GM19395 (cell line): ENCODE data around the gene DENND6B.

ENCODE experiments used
- ATAC-seq: cut with Tn5 transposase; IDR thresholded peaks from one replicate; pipeline ENCODE4 v1.9.1; 2021; ENCODE audit warnings: mild to moderate bottlenecking, moderate library complexity; ENCODE audit not compliant: unreplicated experiment

Gene DENND6B

GRCh38 chr22:50316114-50317065 lies 10.4 kb downstream of the DENND6B start:
- no peak for ATAC-seq

- no peak for ATAC-seq
These were observed 11.3 kb downstream of the DENND6B start for GRCh38 chr22:50315289-50316113.

GRCh38 chr22:50314455-50315288 lies 12.1 kb downstream of the DENND6B start:
- ATAC-seq = peak; percentile 82

GRCh38 chr22:50314081-50314454 lies 12.7 kb downstream of the DENND6B start:
- no peak for ATAC-seq

GRCh38 chr22:50313600-50313999 lies 13.2 kb downstream of the DENND6B start:
- no peak for ATAC-seq

- no peak for ATAC-seq
These were observed 13.8 kb downstream of the DENND6B start for GRCh38 chr22:50313021-50313420.

GRCh38 chr22:50312371-50312770 lies 14.4 kb downstream of the DENND6B start:
- no peak for ATAC-seq

- no peak for ATAC-seq
These were observed 15.0 kb downstream of the DENND6B start for GRCh38 chr22:50311606-50312351.

GRCh38 chr22:50310949-50311444 lies 15.8 kb downstream of the DENND6B start:
- no peak for ATAC-seq

- no peak for ATAC-seq
These were observed 16.6 kb downstream of the DENND6B start for GRCh38 chr22:50310031-50310722.

- no peak for ATAC-seq
These were observed 17.2 kb downstream of the DENND6B start for GRCh38 chr22:50309601-50309991.

GRCh38 chr22:50308986-50309600 lies 17.7 kb downstream of the DENND6B start:
- no peak for ATAC-seq

- ATAC-seq = no peak
These were observed 18.2 kb downstream of the DENND6B start for GRCh38 chr22:50308597-50308935.

- ATAC-seq = no peak
These were observed 18.8 kb downstream of the DENND6B start for GRCh38 chr22:50307890-50308596.

GRCh38 chr22:50306753-50307749 lies 19.8 kb downstream of the DENND6B start, which contains the start of gene PLXNB2:
Gene PLXNB2, minus strand, starts transcription at chr22:50307646. Its CDS starts 17,062 bp downstream, at chr22:50290584.
- ATAC-seq = no peak

- no peak for ATAC-seq
These were observed 20.8 kb downstream of the DENND6B start for GRCh38 chr22:50305923-50306566.
